HCT116 (cell line): Measurements from ENCODE around the gene RASGEF1C. TPM values are rescaled to one million over a fixed set of nuclear protein-coding genes. Genes with fewer than 3 reads are reported as not detected.

Experiments
- ATAC-seq: fragments of 200-7000 bp; cut with Tn5 transposase; 2 replicates; pipeline ENCODE4 v1.9.1; 2020; ENCODE audit warnings: mild to moderate bottlenecking, moderate library complexity
- BruUV-seq: library from RNA; stranded (reverse); fragments of 400-500 nt; replicated peaks from 2 replicates; lab custom pipeline; 2021; lab: Mats Ljungman, UMichigan
- CTCF ChIA-PET: fragments of 300-600 bp; sonication (Branson Sonifier 250); formaldehyde crosslinking; loops from one replicate; lab custom pipeline; 2021; ENCODE audit warnings: antibody characterized with exemption; lab: Charles Lee
- POLR2A ChIA-PET: fragments of 300-600, 350-600 bp; sonication (Branson Sonifier 250); formaldehyde crosslinking; loops from one replicate; lab custom pipeline; 2021; ENCODE audit warnings: antibody characterized with exemption; lab: Charles Lee
- RAD21 ChIA-PET, 2 experiments: fragments of 300-600 bp; sonication (Branson Sonifier 250); formaldehyde crosslinking; loops; one replicate each; lab custom pipeline; 2023; ENCODE audit warnings: low total read pairs in 2 of 2; ENCODE audit not compliant: uncharacterized antibody in 2 of 2, unreplicated experiment in 2 of 2, low non-redundant PET in 1 of 2; lab: Charles Lee
- DNase-seq: peaks from one replicate; pipeline ENCODE4 v3.0.0-alpha.2; 2010; ENCODE audit warnings: low read depth, low spot score
- H2AFZ ChIP-seq: fragments of 200-600 bp; shearing (Covaris generic), sonication (generic); 2 replicates; pipeline ENCODE4 v1.6.1; 2017; ENCODE audit warnings: low read depth, mixed run types, mixed read lengths, antibody characterized with exemption, low read length; ENCODE audit not compliant: poor library complexity, severe bottlenecking
- H3K27ac ChIP-seq: 2 replicates; pipeline ENCODE4 v1.5.1; 2012; ENCODE audit warnings: low read depth, low read length
- H3K27me3 ChIP-seq: fragments of 200-600 bp; sonication (generic); 2 replicates; pipeline ENCODE4 v1.6.1; 2016; ENCODE audit warnings: mixed run types, low read length, mixed read lengths; ENCODE audit not compliant: insufficient read depth
- H3K36me3 ChIP-seq, 2 experiments: fragments of 200-500 bp in 1 of 2; fragments of 200-600 bp in 1 of 2; sonication (Bioruptor generic) in 1 of 2; sonication (generic) in 1 of 2; 2 replicates each; pipeline versions ENCODE4 v1.5.1 to v1.6.1; 2014 to 2016; ENCODE audit warnings: low read length in 2 of 2, inconsistent platforms in 1 of 2, mixed read lengths in 1 of 2, mixed run types in 1 of 2; ENCODE audit not compliant: insufficient read depth in 2 of 2, control insufficient read depth in 1 of 2
- H3K4me1 ChIP-seq, 2 experiments: fragments of 200-600 bp in 1 of 2; sonication (generic) in 1 of 2; 2 replicates each; pipeline versions ENCODE4 v1.5.1 to v1.6.1; 2012 to 2017; ENCODE audit warnings: low read length in 2 of 2, inconsistent platforms in 1 of 2, mild to moderate bottlenecking in 1 of 2, mixed read lengths in 1 of 2, mixed run types in 1 of 2, moderate library complexity in 1 of 2; ENCODE audit not compliant: insufficient read depth in 2 of 2, control insufficient read depth in 1 of 2
- H3K4me2 ChIP-seq: fragments of 200-600 bp; sonication (generic); 2 replicates; pipeline ENCODE4 v1.6.1; 2017; ENCODE audit warnings: mixed run types, low read length, mixed read lengths
- H3K4me3 ChIP-seq, 2 experiments: fragments of 200-600 bp in 1 of 2; sonication (generic) in 1 of 2; replicated peaks in 1 of 2; 2 replicates each; pipeline ENCODE4 v1.5.1; 2011 to 2016; ENCODE audit warnings: low read length in 2 of 2, control low read depth in 1 of 2, low read depth in 1 of 2, mild to moderate bottlenecking in 1 of 2, mixed read lengths in 1 of 2, mixed run types in 1 of 2
- H3K79me2 ChIP-seq: fragments of 200-600 bp; sonication (generic); 2 replicates; pipeline ENCODE4 v1.6.1; 2017; ENCODE audit warnings: mild to moderate bottlenecking, mixed run types, low read length, moderate library complexity, mixed read lengths; ENCODE audit not compliant: insufficient read depth
- H3K9ac ChIP-seq: fragments of 200-600 bp; sonication (generic); 2 replicates; pipeline ENCODE4 v1.6.1; 2016; ENCODE audit warnings: low read length, mixed read lengths
- H3K9me2 ChIP-seq: fragments of 200-600 bp; sonication (generic), shearing (Covaris generic); 2 replicates; pipeline ENCODE4 v1.6.1; 2017; ENCODE audit warnings: mixed run types, mild to moderate bottlenecking, moderate library complexity; ENCODE audit not compliant: insufficient read depth
- H3K9me3 ChIP-seq, 2 experiments: fragments of 200-500 bp in 1 of 2; fragments of 200-600 bp in 1 of 2; sonication (Bioruptor generic) in 1 of 2; sonication (generic) in 1 of 2; 2 replicates each; pipeline ENCODE4 v1.6.1; 2014 to 2017; ENCODE audit warnings: low read length in 2 of 2, mixed read lengths in 2 of 2, inconsistent platforms in 1 of 2, low read depth in 1 of 2, mild to moderate bottlenecking in 1 of 2, mixed run types in 1 of 2, moderate library complexity in 1 of 2; ENCODE audit not compliant: control insufficient read depth in 1 of 2, insufficient read depth in 1 of 2
- H4K20me1 ChIP-seq: fragments of 200-600 bp; sonication (generic), shearing (Covaris generic); 2 replicates; pipeline ENCODE4 v1.6.1; 2017; ENCODE audit warnings: mixed run types, mild to moderate bottlenecking, moderate library complexity; ENCODE audit not compliant: insufficient read depth
- CBX3 ChIP-seq: IDR thresholded peaks from 2 replicates; pipeline ENCODE4 v1.6.1; 2012; ENCODE audit warnings: low read depth
- CEBPB ChIP-seq: IDR thresholded peaks from 2 replicates; pipeline ENCODE4 v1.6.1; 2012; ENCODE audit warnings: low read depth
- CTCF ChIP-seq, 3 experiments: fragments of 200-600 bp in 1 of 3; sonication (generic) in 1 of 3; IDR thresholded peaks in 2 of 3; conservative IDR thresholded peaks in 1 of 3; 2 replicates each; pipeline ENCODE4 v1.5.1; 2012 to 2017; ENCODE audit warnings: low read depth in 2 of 3, low read length in 2 of 3, antibody characterized with exemption in 1 of 3, borderline replicate concordance in 1 of 3, control low read depth in 1 of 3, mild to moderate bottlenecking in 1 of 3, mixed read lengths in 1 of 3, mixed run types in 1 of 3, moderate library complexity in 1 of 3; ENCODE audit not compliant: insufficient read depth in 1 of 3
- ELF1 ChIP-seq: IDR thresholded peaks from 2 replicates; pipeline ENCODE4 v1.6.1; 2012; ENCODE audit warnings: low read depth, borderline replicate concordance
- EZH2 ChIP-seq: fragments of 200-600 bp; sonication (generic); IDR thresholded peaks from 2 replicates; pipeline ENCODE4 v1.6.1; 2017; ENCODE audit warnings: antibody characterized with exemption, mixed run types
- EZH2phosphoT487 ChIP-seq: fragments of 200-600 bp; IDR thresholded peaks from 2 replicates; pipeline ENCODE4 v1.6.1; 2018; ENCODE audit warnings: antibody characterized with exemption, borderline replicate concordance
- FOSL1 ChIP-seq: IDR thresholded peaks from 2 replicates; pipeline ENCODE4 v1.6.1; 2012; ENCODE audit warnings: low read depth
- JUND ChIP-seq: IDR thresholded peaks from 2 replicates; pipeline ENCODE4 v1.6.1; 2012
- MAX ChIP-seq: IDR thresholded peaks from 2 replicates; pipeline ENCODE4 v1.6.1; 2012
- POLR2A ChIP-seq: IDR thresholded peaks from 2 replicates; pipeline ENCODE4 v1.7.0; 2011; ENCODE audit warnings: borderline replicate concordance; ENCODE audit not compliant: insufficient read depth, insufficient read length; ENCODE audit errors: extremely low read depth
- POLR2AphosphoS5 ChIP-seq: IDR thresholded peaks from 2 replicates; pipeline ENCODE4 v1.6.1; 2011; ENCODE audit warnings: mild to moderate bottlenecking, low read depth, low read length, moderate library complexity
- SIN3A ChIP-seq: IDR thresholded peaks from 2 replicates; pipeline ENCODE4 v1.6.1; 2012; ENCODE audit warnings: low read depth
- SP1 ChIP-seq: IDR thresholded peaks from 2 replicates; pipeline ENCODE4 v1.6.1; 2012; ENCODE audit warnings: low read depth
- YY1 ChIP-seq: IDR thresholded peaks from 2 replicates; pipeline ENCODE4 v1.6.1; 2011; ENCODE audit warnings: low read length, low read depth, moderate library complexity, mild to moderate bottlenecking; ENCODE audit not compliant: insufficient replicate concordance; ENCODE audit errors: extremely low read depth
- ZBTB33 ChIP-seq: IDR thresholded peaks from 2 replicates; pipeline ENCODE4 v1.6.1; 2011; ENCODE audit warnings: mild to moderate bottlenecking, low read length, moderate library complexity; ENCODE audit not compliant: insufficient replicate concordance; ENCODE audit errors: extremely low read depth
- ZFX ChIP-seq: fragments of 450-650 bp; IDR thresholded peaks from 2 replicates; pipeline ENCODE4 v1.6.1; 2017
- ZNF274 ChIP-seq: fragments of 200-500 bp; sonication (Bioruptor generic); IDR thresholded peaks from 2 replicates; pipeline ENCODE4 v1.6.1; 2014; ENCODE audit warnings: mild to moderate bottlenecking, low read depth, low read length, inconsistent platforms
- intact Hi-C: fragments of 100-400 bp; cut with micrococcal nuclease; formaldehyde crosslinking; loops from 2 replicates; pipeline ENCODE4 v1.10.0; 2022
- total RNA-seq: library from RNA; stranded (reverse); gene quantifications from one replicate; pipeline ENCODE4 v1.2.1, GENCODE V29; 2021; ENCODE audit not compliant: unreplicated experiment

The RASGEF1C gene
- total RNA-seq, 1 experiment from 2014 or later, result 1.2 TPM

GRCh38 chr5:180238631-180239030 lies 29.6 kb upstream of the RASGEF1C start:
- no TSS peak for BruUV-seq
- H3K9me2 ChIP-seq, result no peaks in the 10 kb centered on the region
- no peaks in the 10 kb centered on the region for H3K9me3 ChIP-seq
- RAD21 ChIA-PET, result no interaction called here
- no peaks in the 10 kb centered on the region for H4K20me1 ChIP-seq
- ATAC-seq, result no peak
- no peaks in the 10 kb centered on the region for H3K79me2 ChIP-seq
- no peak for DNase-seq
- CTCF ChIA-PET, result no interaction called here
- no peak overlapping the region for H3K9ac ChIP-seq
- H3K36me3 ChIP-seq, result peaks cover 3 to 24% of the 10 kb centered on the region in 2 experiments; a peak in 3 of 4 replicates
- POLR2A ChIA-PET, result no interaction called here
- TF ChIP-seq ZFX (no peak), ELF1 (no peak), ZNF274 (no peak), MAX (no peak), SP1 (no peak), CBX3 (no peak), POLR2AphosphoS5 (no peak), CEBPB (no peak), EZH2 (no peak), POLR2A (no peak), FOSL1 (no peak), YY1 (no peak), CTCF (IDR thresholded peaks at IDR 0.05 in 2 of 3, conservative IDR thresholded peaks at IDR 0.05 in 1 of 3; ENCODE audit: borderline replicate concordance in 1 of 3, insufficient read depth in 1 of 3, low read depth in 2 of 3, low read length in 2 of 3) (no peak), JUND (no peak), SIN3A (no peak), EZH2phosphoT487 (no peak), ZBTB33 (no peak)
- H3K4me1 ChIP-seq, result no peaks in the 10 kb centered on the region
- no peak overlapping the region for H3K4me2 ChIP-seq
- no peaks in the 10 kb centered on the region for H3K27me3 ChIP-seq
- no peak overlapping the region for H3K27ac ChIP-seq
- intact Hi-C loops, result no loop called here
- H3K4me3 ChIP-seq, result no peak overlapping the region
- no peak overlapping the region for H2AFZ ChIP-seq
